SJCRH30 (cell line): ENCODE measurements around the gene ABCG1. TPM values are rescaled to one million over a fixed set of nuclear protein-coding genes. Genes with fewer than 3 reads are reported as not detected.

Source experiments
- DNase-seq, 2 experiments: peaks; one replicate each; pipeline ENCODE4 v3.0.0-alpha.2; 2015 to 2020
- H3K27ac ChIP-seq: fragments of 250-450 bp; sonication (Bioruptor Pico); 2 replicates; pipeline ENCODE4 v1.5.1; 2020; ENCODE audit warnings: mild to moderate bottlenecking, moderate library complexity
- H3K27me3 ChIP-seq: fragments of 250-450 bp; sonication (Bioruptor Pico); 2 replicates; pipeline ENCODE4 v1.5.1; 2020; ENCODE audit warnings: mild to moderate bottlenecking, moderate library complexity
- H3K36me3 ChIP-seq: fragments of 250-450 bp; sonication (Bioruptor Pico); 2 replicates; pipeline ENCODE4 v1.5.1; 2020; ENCODE audit warnings: mild to moderate bottlenecking, moderate library complexity
- H3K4me1 ChIP-seq: fragments of 250-450 bp; sonication (Bioruptor Pico); 2 replicates; pipeline ENCODE4 v1.5.1; 2020; ENCODE audit warnings: mild to moderate bottlenecking, moderate library complexity
- H3K4me3 ChIP-seq: fragments of 250-450 bp; sonication (Bioruptor Pico); 2 replicates; pipeline ENCODE4 v1.5.1; 2020; ENCODE audit warnings: mild to moderate bottlenecking, moderate library complexity
- H3K9me3 ChIP-seq: fragments of 250-450 bp; sonication (Bioruptor Pico); replicated peaks from 2 replicates; pipeline ENCODE4 v1.5.1; 2020; ENCODE audit warnings: mild to moderate bottlenecking, moderate library complexity
- total RNA-seq: library from RNA; depleted of rRNA; stranded (reverse); fragments of >200 nt; shearing (Covaris generic); gene quantifications from 2 replicates; pipeline ENCODE4 v1.2.3, GENCODE V29; 2014

Gene ABCG1
- total RNA-seq, 1 experiment from 2014 or later, result 0.04 TPM

GRCh38 chr21:42200906-42201614, 17.9 kb upstream of the ABCG1 start:
- no peaks in the 10 kb centered on the region for H3K27me3 ChIP-seq
- H3K9me3 ChIP-seq, result no peaks in the 10 kb centered on the region
- H3K4me3 ChIP-seq, result no peak overlapping the region
- DNase-seq, result no peak
- H3K4me1 ChIP-seq, result no peaks in the 10 kb centered on the region
- H3K27ac ChIP-seq, result no peak overlapping the region
- no peaks in the 10 kb centered on the region for H3K36me3 ChIP-seq

GRCh38 chr21:42201615-42202161, 17.3 kb upstream of the ABCG1 start:
- Histone ChIP-seq H3K36me3 (no peaks in the 10 kb centered on the region), H3K27ac (no peak overlapping the region), H3K4me3 (no peak overlapping the region), H3K9me3 (no peaks in the 10 kb centered on the region), H3K4me1 (no peaks in the 10 kb centered on the region), H3K27me3 (no peaks in the 10 kb centered on the region)
- DNase-seq, result no peak

DNA sequence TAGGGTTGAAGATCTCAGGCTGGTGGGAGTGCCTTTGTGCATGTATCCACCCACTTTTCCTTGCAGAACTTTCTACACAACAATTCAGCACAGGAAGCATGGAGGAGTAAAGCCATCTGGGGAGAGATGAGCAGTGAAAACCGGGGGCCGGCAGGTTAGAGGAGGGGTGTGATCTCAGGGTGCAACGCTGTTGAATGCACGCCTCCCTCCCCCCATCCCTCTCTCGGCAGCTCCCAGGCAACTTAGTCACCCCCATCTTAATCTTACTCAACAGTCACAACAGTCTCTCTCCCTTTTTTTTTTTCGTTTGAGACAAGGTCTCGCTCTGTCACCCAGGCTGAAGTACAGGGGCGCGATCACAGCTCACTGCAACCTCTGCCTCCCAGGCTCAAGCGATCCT, 16.6 kb upstream of the ABCG1 start:
- no peak for DNase-seq
- Histone ChIP-seq H3K9me3 (no peaks in the 10 kb centered on the region), H3K27me3 (no peaks in the 10 kb centered on the region), H3K4me1 (no peaks in the 10 kb centered on the region), H3K36me3 (no peaks in the 10 kb centered on the region), H3K27ac (no peak overlapping the region), H3K4me3 (no peak overlapping the region)

DNA sequence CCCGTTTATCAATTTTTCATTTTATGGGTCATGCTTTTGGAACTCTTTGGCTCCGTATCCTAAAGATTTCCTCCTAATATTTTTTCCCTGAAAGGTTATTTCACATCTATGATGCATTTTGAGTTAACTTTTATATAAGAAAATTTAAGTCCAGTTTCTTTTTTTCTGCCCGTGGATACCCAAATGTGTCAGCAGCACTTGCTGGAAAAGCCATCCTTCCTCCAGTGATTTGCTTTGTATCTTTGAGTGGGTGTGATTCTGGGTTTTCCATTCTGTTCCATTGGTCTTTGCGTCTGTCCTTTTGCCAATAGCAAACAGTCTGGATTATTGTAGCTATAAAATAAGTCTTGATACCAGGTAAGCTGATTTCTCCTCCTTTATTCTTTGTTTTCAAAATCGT, 15.6 kb upstream of the ABCG1 start:
- H3K9me3 ChIP-seq, result no peaks in the 10 kb centered on the region
- H3K4me1 ChIP-seq, result no peaks in the 10 kb centered on the region
- no peak for DNase-seq
- H3K27me3 ChIP-seq, result no peaks in the 10 kb centered on the region
- H3K36me3 ChIP-seq, result no peaks in the 10 kb centered on the region
- H3K27ac ChIP-seq, result no peak overlapping the region
- no peak overlapping the region for H3K4me3 ChIP-seq

- DNase-seq, result no peak
These were observed 15.0 kb upstream of the ABCG1 start for GRCh38 chr21:42203936-42204335.

DNA sequence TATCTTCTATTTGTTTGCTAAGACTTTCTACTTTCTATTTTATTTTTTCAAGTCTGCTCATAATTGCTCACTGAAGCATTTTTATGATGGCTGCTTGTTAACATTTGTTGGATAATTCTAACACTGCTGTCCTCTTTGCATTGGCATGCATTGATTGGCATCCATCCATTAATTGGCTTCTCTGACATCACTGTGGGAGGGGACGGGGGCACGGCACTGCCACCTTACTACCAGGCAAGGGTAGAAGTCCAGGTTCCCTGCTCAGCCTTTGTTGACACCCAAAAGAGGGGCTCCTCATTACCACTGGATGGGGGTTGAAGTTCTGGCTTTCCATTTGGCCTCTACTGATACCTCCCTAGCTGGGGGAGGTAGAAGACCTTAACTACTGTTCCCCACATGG, 11.5 kb upstream of the ABCG1 start:
- DNase-seq, result no peak
- no peaks in the 10 kb centered on the region for H3K9me3 ChIP-seq
- H3K4me3 ChIP-seq, result no peak overlapping the region
- H3K4me1 ChIP-seq, result no peaks in the 10 kb centered on the region
- H3K27ac ChIP-seq, result no peak overlapping the region
- H3K27me3 ChIP-seq, result no peaks in the 10 kb centered on the region
- H3K36me3 ChIP-seq, result no peaks in the 10 kb centered on the region

More at GRCh38 chr21:42203936-42204335, 15.0 kb upstream of the ABCG1 start:
- no peaks in the 10 kb centered on the region for H3K9me3 ChIP-seq
- H3K27me3 ChIP-seq, result no peaks in the 10 kb centered on the region
- no peaks in the 10 kb centered on the region for H3K4me1 ChIP-seq
- no peak overlapping the region for H3K27ac ChIP-seq
- H3K36me3 ChIP-seq, result no peaks in the 10 kb centered on the region
- no peak overlapping the region for H3K4me3 ChIP-seq

DNA sequence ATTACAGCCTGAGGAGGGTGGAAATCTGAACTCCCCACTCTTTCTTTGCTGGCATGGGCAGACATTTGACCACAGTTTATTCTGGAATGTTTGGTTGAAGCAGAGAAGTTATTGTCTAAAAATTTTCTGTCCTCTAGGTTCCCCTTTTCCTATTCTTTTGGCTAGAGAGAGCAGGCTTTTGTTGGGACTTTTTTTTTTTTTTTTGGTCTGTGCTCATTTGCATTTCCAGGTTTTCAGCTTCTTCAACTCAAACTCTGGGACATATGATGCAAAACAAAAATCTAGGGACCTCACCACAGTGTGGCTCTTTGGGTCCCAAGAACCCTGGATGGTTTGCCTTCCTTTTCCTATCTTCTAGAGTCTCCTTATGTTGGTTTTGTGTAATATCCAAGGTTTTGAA, 10.9 kb upstream of the ABCG1 start:
- H3K27ac ChIP-seq, result no peak overlapping the region
- no peak for DNase-seq
- no peaks in the 10 kb centered on the region for H3K9me3 ChIP-seq
- H3K4me3 ChIP-seq, result no peak overlapping the region
- H3K27me3 ChIP-seq, result no peaks in the 10 kb centered on the region
- H3K36me3 ChIP-seq, result no peaks in the 10 kb centered on the region
- no peaks in the 10 kb centered on the region for H3K4me1 ChIP-seq

- Histone ChIP-seq H3K4me1 (no peaks in the 10 kb centered on the region), H3K9me3 (no peaks in the 10 kb centered on the region), H3K27me3 (no peaks in the 10 kb centered on the region), H3K4me3 (no peak overlapping the region), H3K27ac (no peak overlapping the region), H3K36me3 (no peaks in the 10 kb centered on the region)
- DNase-seq, result no peak
These were observed 10.0 kb upstream of the ABCG1 start for GRCh38 chr21:42208801-42209490.

GRCh38 chr21:42209801-42210479, 9.0 kb upstream of the ABCG1 start:
- no peaks in the 10 kb centered on the region for H3K27me3 ChIP-seq
- DNase-seq, result no peak
- no peaks in the 10 kb centered on the region for H3K36me3 ChIP-seq
- no peak overlapping the region for H3K27ac ChIP-seq
- H3K9me3 ChIP-seq, result no peaks in the 10 kb centered on the region
- H3K4me3 ChIP-seq, result no peak overlapping the region
- no peaks in the 10 kb centered on the region for H3K4me1 ChIP-seq

- no peak overlapping the region for H3K4me3 ChIP-seq
- H3K27ac ChIP-seq, result no peak overlapping the region
- H3K4me1 ChIP-seq, result no peaks in the 10 kb centered on the region
- DNase-seq, result no peak
- no peaks in the 10 kb centered on the region for H3K9me3 ChIP-seq
- no peaks in the 10 kb centered on the region for H3K27me3 ChIP-seq
- H3K36me3 ChIP-seq, result no peaks in the 10 kb centered on the region
These were observed 6.7 kb upstream of the ABCG1 start for GRCh38 chr21:42212266-42212665.

- Histone ChIP-seq H3K4me1 (no peaks in the 10 kb centered on the region), H3K27ac (no peak overlapping the region), H3K36me3 (no peaks in the 10 kb centered on the region), H3K27me3 (no peaks in the 10 kb centered on the region), H3K9me3 (no peaks in the 10 kb centered on the region), H3K4me3 (no peak overlapping the region)
- no peak for DNase-seq
These were observed 5.7 kb upstream of the ABCG1 start for GRCh38 chr21:42213082-42213774.

DNA sequence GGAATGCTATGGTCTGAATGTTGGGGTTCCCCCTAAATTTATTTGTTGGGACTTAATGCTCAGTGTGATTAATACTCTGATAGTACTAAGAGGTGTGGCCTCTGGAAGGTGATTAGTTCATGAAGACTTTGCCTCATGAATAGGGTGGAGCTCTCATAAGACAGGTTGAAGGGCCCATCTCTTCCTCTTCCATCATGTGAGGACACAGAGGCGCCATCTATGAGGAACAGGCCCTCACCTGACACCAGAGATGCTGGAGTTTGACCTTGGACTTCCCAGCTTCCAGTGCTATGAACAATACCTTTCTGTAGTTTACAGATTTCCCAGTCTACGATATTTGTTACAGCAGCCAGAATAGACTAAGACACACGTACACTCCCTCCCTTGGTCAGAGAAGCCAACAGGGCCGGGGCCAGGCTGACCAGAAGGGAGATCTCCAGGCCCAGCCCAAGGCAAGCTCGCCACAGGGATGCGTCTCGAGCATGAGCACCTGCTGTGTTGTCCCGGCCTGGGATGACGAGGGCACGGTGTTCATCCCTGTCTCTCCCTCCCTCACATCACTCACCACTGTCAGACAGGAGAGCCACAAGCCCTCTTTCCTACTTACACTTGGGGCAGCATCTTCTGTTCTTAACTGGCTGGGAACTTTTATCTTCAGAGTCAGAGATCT, 4.7 kb upstream of the ABCG1 start:
- no peaks in the 10 kb centered on the region for H3K36me3 ChIP-seq
- no peaks in the 10 kb centered on the region for H3K9me3 ChIP-seq
- H3K27ac ChIP-seq, result no peak overlapping the region
- no peak for DNase-seq
- no peaks in the 10 kb centered on the region for H3K4me1 ChIP-seq
- H3K27me3 ChIP-seq, result peaks cover under 1% of the 10 kb centered on the region; the same call in 1 of the 2 replicates
- H3K4me3 ChIP-seq, result no peak overlapping the region

DNA sequence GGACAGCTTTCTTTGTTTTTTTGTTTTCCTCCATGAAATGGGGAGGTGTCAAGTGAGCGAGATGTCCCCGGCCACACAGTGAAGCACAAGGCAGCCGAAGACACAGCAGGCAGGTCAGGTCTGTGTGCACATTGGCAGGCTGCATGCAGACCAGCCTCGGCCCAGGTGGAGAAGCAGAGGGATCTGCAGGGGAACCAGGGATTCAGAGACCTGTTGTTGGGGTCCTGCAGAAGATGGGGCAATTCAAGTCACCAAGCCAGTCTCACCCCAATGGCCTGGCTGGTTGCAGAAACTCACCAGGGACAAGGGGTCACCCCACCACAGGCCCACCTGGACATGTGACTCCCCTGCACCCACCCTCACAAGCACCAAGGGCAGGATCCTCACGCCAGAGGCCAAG, 4.0 kb upstream of the ABCG1 start:
- H3K4me1 ChIP-seq, result no peaks in the 10 kb centered on the region
- H3K27ac ChIP-seq, result no peak overlapping the region
- no peak for DNase-seq
- H3K9me3 ChIP-seq, result no peaks in the 10 kb centered on the region
- no peak overlapping the region for H3K4me3 ChIP-seq
- H3K27me3 ChIP-seq, result peaks cover 8% of the 10 kb centered on the region
- H3K36me3 ChIP-seq, result no peaks in the 10 kb centered on the region

DNA sequence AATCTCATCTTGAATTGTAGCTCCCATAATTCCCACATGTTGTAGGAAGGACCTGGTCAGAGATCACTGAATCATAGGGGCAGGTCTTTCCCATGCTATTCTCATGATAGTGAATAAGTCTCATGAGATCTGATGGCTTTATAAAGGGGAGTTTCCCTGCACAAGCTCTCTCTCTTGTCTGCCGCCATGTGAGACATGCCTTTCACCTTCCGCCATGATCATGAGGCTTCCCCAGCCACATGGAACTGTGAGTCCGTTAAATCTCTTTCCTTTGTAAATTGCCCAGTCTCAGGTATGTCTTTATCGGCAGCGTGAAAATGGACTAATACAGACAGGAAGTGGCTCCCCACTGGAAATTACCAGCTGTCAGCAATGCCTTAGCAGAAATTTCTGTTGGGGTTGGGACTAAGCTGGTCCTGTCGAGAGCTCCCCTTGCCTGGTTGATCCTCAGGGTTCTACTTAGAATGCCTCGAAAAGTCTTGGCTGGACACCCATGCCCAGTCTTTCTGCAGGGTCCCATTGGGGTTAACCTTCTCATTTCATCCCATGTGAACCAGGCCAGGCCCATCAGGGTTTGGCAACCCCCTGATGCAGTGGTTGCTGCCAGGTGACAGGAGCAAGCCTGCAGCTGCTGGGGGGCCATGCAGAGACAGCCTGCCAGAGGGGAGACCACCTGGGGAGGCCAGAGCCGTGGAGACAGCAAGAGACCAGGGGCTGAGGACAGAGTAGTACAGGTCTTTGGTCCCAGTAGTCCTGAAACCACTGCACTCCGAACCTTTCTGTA, 2.8 kb upstream of the ABCG1 start:
- no peak for DNase-seq
- Histone ChIP-seq H3K4me3 (no peak overlapping the region), H3K9me3 (no peaks in the 10 kb centered on the region), H3K4me1 (no peaks in the 10 kb centered on the region), H3K36me3 (no peaks in the 10 kb centered on the region), H3K27ac (no peak overlapping the region), H3K27me3 (peaks cover 20% of the 10 kb centered on the region)
